ENCODE data around the gene SLC35C1.
"Not testable (repeated sequence)": the region's sequence is repeated elsewhere in the genome, so short reads cannot be mapped to it uniquely, and the experiment has no call there.

The SLC35C1 gene

DNA sequence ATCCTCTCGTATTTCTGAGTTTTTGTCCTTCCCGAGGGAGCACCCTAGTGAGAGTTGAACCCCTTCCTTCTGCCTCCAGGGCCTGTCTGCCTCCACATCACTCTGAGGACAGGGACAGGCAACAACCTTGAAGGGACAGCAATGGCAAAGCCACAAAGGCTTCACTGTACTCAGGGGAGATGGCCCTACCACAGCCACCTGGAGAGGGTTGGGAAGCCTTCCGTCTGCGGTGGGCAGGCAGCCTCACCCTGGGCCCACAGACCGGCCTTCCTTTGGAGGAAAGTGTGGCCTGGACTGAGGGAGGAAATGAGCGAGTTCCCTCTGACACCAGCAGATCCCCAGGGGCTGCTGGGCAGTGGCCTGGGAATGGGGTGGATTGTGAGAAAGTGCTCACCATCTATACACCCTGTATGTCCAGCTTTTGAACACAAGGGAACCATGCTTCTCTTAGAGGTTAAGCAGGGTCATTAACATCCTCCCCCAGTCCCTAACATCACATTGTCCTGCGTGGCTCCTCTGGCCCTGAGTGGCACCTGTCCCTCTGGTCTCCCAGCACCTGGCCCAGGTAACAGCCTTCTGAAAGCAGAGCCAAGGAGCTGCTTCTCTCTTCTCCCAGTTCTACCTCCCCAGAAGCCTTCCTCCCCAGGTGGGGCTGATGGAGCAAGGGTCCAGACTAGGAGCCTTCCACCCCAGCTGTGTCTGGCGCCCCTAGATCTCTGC, 6.8 kb downstream of the SLC35C1 start:
- H3K4me1 Mint-ChIP-seq (ENCODE audit: low read depth): peaks cover 35% of the 10 kb centered on the region
- no peaks in the 10 kb centered on the region for H3K9me3 Mint-ChIP-seq
- no peaks in the 10 kb centered on the region for H3K27me3 Mint-ChIP-seq
- H3K27ac Mint-ChIP-seq: no peak overlapping the region
- DNase-seq: no peak
- peaks cover 49% of the 10 kb centered on the region for H3K36me3 Mint-ChIP-seq (ENCODE audit: low read depth)
- no peak overlapping the region for H3K4me3 Mint-ChIP-seq

DNA sequence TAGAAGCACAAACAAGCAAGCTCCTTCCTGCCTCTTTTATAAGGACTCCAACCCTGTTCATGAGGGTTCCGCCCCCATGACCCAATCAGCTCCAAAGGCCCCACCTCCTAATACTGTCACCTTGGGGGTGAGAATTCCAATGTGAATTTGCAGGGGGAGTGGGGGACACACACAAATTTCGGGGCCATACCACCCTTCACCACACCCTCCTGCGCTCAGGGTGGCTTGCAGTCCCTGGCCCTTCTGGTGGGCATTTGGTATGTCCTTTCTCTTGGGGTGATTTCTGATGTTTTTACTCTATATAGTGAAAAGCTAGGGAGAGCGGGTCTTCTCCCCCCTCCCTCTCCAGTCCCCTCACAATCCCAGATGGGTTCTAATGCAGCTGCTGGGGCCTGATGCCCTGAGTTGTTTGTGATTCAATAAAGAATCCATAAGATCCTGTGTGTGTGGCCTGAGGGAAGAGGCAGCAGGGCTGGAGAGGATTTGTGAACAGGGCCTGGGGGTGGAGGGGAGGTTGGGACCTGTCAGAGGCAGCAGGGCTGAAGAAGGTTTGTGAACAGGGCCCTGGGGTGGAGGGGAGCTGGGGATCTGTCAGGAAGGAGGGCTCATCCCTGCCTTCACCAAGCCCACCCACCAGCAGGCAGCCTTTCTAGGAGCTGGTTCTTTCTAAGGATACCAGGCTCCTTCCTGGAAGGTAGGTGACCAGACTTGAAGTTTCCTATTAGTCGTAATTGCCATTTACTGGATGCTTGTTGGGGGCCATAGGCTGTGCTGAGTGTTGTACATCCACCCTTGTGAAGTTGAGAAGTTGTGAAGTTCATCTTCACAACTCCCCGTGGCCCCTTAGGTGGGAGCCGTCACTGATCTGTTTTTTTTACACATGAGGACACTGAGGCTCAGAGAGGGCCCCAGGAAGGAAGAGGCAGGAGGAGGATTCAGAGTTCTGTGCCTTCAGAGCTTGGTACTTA, 7.9 kb downstream of the SLC35C1 start:
- Mint-ChIP-seq H3K27me3 (no peaks in the 10 kb centered on the region), H3K4me1 (ENCODE audit: low read depth) (peaks cover 24% of the 10 kb centered on the region), H3K9me3 (no peaks in the 10 kb centered on the region), H3K27ac (peak overlapping the region; percentile 69), H3K4me3 (no peak overlapping the region), H3K36me3 (ENCODE audit: low read depth) (peaks cover 41% of the 10 kb centered on the region)
- DNase-seq: no peak

DNA sequence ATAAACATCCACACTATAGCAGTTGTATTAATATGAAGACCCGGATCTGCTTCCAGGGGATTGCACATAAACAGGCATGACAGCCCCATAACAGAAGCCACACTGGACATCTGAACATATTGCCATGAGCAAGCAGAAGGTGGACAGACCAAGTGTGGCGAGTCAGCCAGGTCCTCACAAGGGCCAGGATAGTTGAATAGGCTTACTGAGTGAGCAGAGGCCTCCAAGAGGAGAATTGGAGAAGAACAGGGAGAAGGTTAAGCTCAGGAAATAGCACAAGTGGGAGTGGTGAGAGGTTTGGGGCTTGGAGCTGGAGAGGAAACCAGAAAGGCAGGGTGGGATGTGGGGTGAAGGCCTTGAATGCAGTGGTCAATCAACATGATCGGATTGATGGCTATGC, 10.8 kb downstream of the SLC35C1 start:
- DNase-seq: no peak
- no peaks in the 10 kb centered on the region for H3K27me3 Mint-ChIP-seq

DNA sequence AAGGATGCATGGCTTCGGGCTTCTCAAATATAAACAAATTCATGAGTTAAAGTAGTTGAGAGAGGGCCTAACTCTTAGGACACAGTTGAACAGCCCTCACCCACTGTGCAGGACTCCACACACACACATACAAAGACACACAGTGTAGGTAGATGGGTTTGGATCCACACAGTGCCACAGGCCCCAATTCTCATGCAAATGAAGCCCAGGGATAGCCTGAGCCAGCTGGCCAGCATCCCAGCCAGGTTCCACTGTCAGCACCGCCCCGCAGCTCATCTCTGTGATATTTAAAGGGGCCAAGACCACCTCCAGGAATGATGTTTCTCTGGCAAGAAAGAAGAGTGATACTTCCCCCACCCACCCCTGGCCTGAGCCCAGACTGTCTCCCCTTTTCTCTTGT, 11.7 kb downstream of the SLC35C1 start:
- DNase-seq: no peak
- no peaks in the 10 kb centered on the region for H3K9me3 Mint-ChIP-seq
- peaks cover 2% of the 10 kb centered on the region for H3K4me1 Mint-ChIP-seq (ENCODE audit: low read depth)
- H3K4me3 Mint-ChIP-seq: no peak overlapping the region
- no peak overlapping the region for H3K27ac Mint-ChIP-seq
- H3K36me3 Mint-ChIP-seq (ENCODE audit: low read depth): peaks cover 8% of the 10 kb centered on the region
- no peaks in the 10 kb centered on the region for H3K27me3 Mint-ChIP-seq

More for the DNA sequence above, 10.8 kb downstream of the SLC35C1 start:
- Mint-ChIP-seq H3K4me1 (ENCODE audit: low read depth) (peaks cover 2% of the 10 kb centered on the region), H3K9me3 (no peaks in the 10 kb centered on the region), H3K27ac (no peak overlapping the region), H3K36me3 (ENCODE audit: low read depth) (peaks cover 17% of the 10 kb centered on the region), H3K4me3 (no peak overlapping the region)

DNA sequence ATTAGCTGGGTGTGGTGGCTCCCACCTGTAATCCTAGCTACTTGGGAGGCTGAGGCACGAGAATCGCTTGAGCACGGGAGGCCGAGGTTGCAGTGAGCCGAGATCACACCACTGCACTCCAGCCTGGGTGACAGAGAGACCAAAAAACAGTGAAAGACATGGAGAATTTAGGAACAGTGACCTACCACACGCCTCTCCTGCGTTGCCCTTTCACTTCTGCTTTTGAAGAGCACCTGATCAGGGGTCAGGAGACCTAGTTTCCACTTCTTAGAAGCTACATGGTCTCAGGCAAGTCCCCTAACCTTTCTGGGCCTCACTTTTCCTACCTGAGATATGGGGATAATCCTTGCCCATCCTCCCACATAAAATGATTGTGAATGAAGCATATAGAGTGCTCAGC, 12.2 kb downstream of the SLC35C1 start:
- H3K36me3 Mint-ChIP-seq (ENCODE audit: low read depth): peaks cover 2% of the 10 kb centered on the region
- no peak overlapping the region for H3K4me3 Mint-ChIP-seq
- H3K27ac Mint-ChIP-seq: no peak overlapping the region
- no peaks in the 10 kb centered on the region for H3K9me3 Mint-ChIP-seq
- no peaks in the 10 kb centered on the region for H3K27me3 Mint-ChIP-seq
- H3K4me1 Mint-ChIP-seq (ENCODE audit: low read depth): peaks cover 2% of the 10 kb centered on the region
- DNase-seq: no peak

DNA sequence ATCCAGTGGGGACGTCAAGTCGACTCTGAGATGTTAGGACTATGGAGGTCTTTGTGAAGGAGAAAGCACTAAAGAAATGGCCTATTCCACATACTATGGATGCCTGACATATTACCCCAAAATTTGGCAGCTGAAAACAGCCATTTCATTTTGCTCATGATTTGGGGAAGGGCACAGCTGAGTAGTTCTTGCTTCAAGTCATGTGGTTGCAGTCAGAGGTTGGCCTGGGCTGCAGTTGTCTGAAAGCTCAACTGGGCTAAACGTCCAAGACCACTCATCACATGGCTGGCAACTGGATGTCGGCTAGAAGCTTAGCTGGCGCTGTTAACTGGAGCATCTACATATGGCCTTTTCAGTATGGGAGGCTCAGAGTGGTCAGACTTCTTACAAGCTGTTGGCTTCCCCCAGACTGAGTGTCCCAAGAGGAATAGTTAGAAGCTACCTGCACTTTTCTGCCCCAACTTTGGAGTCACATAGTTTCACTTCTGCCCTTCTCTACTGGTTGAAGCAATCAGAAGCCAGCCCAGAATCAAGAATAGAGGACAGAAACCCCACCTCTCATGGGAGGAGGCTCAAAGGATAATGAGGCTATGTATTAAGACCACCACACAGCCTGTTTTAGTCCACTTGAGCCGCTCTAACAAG, 14.1 kb downstream of the SLC35C1 start:
- no peak for DNase-seq
- Mint-ChIP-seq H3K4me3 (no peak overlapping the region), H3K36me3 (ENCODE audit: low read depth) (no peaks in the 10 kb centered on the region), H3K27ac (no peak overlapping the region), H3K27me3 (no peaks in the 10 kb centered on the region), H3K9me3 (no peaks in the 10 kb centered on the region), H3K4me1 (ENCODE audit: low read depth) (no peaks in the 10 kb centered on the region)

DNA sequence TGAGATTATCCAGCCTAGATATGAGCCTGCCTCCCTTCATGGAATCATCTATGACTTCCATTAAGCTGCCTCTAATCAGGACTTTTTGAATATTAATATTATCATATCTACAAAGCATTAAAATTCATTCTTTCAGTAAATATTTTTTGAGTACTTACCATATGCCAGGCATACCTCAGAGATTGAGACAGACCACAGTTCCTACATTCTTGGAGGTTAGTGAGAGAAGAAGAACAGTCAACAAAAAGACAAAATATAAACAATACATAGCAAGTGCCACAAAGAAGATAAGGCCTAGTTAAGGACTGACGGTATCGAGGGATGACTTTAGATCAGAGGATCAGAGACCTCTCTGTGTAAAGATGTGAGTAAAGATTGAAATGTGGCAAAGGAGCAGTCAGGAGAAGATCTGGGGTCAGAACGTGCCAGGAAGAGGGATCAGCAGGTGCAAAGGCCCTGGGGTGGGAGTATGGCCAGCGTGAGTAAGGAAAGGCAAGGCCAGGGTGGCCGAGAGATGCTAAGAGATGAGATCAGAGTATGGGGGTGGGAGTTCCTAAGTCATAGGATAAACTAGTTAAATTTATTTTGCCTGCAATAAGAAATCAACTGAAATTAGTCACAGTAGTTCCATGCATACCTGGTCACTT, 15.4 kb downstream of the SLC35C1 start:
- DNase-seq: no peak
- Mint-ChIP-seq H3K36me3 (ENCODE audit: low read depth) (no peaks in the 10 kb centered on the region), H3K27ac (no peak overlapping the region), H3K27me3 (no peaks in the 10 kb centered on the region), H3K4me3 (no peak overlapping the region), H3K4me1 (ENCODE audit: low read depth) (no peaks in the 10 kb centered on the region), H3K9me3 (no peaks in the 10 kb centered on the region)

DNA sequence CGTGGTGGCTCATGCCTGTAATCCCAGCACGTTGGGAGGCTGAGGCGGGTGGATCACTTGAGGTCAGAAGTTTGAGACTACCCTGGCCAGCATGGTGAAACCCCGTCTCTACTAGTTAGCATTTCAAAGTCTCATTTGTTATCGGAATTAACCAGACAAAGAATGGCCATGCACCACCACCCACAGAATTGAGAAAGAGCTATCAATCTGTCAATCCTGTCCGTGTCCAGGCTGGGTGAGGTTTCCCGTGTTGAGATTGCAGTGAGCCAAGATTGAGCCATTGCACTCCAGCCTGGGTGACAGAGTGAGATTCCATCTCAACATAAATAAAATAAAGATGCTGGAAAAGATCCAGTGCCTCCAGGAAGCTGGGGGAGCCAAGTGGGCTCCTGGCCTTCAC, 21.5 kb downstream of the SLC35C1 start:
- not testable (repeated sequence) for H3K27ac Mint-ChIP-seq; H3K9me3 Mint-ChIP-seq; H3K36me3 Mint-ChIP-seq (ENCODE audit: low read depth); H3K4me1 Mint-ChIP-seq (ENCODE audit: low read depth); H3K4me3 Mint-ChIP-seq
- peak; percentile 8 for DNase-seq
- H3K27me3 Mint-ChIP-seq: peaks cover 18% of the 10 kb centered on the region

DNA sequence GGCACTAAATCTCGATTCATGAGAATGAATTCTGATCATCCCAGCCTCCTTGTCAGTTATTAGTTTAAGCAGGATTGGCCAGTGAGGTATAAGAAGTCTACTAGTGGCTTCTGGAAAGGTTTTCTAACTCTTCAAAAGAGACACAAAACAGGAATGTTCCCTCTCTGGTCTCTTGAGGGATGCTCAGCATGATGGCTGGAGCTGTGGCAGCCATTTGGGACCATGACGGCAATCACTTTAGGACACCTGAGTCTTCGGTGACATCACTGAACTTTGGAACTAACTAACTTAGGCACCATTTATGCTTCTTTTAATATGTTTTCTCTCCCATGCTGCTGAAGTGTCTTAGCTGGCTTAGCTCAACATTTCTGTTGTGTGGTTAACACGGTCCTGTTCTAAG, 22.2 kb downstream of the SLC35C1 start:
- no peaks in the 10 kb centered on the region for H3K4me1 Mint-ChIP-seq (ENCODE audit: low read depth)
- no peak overlapping the region for H3K4me3 Mint-ChIP-seq
- H3K36me3 Mint-ChIP-seq (ENCODE audit: low read depth): no peaks in the 10 kb centered on the region
- no peaks in the 10 kb centered on the region for H3K9me3 Mint-ChIP-seq
- no peak overlapping the region for H3K27ac Mint-ChIP-seq
- no peak for DNase-seq
- peaks cover 18% of the 10 kb centered on the region for H3K27me3 Mint-ChIP-seq

DNA sequence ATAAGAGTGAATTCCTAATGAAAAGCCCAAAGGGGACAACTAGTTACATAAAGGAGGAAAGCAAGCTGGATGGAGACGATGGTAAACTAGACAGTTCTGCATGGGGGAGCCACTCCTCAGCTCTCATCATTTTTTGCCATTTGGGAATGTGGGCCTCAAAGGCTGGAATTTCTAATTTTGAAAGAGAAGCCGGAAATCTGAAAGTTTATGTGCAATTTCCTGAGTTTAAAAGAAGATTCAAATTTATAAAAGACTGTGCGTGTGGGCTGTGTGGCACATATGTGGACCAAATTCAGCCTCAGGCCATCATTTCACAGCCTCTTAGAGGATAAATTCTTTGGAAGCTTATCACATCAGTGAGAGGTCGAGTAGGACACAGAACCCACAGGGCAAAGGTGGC, 24.0 kb downstream of the SLC35C1 start:
- Mint-ChIP-seq H3K9me3 (no peaks in the 10 kb centered on the region), H3K27ac (no peak overlapping the region), H3K4me3 (no peak overlapping the region), H3K27me3 (peaks cover 18% of the 10 kb centered on the region), H3K36me3 (ENCODE audit: low read depth) (no peaks in the 10 kb centered on the region), H3K4me1 (ENCODE audit: low read depth) (peaks cover 5% of the 10 kb centered on the region)
- DNase-seq: no peak

DNA sequence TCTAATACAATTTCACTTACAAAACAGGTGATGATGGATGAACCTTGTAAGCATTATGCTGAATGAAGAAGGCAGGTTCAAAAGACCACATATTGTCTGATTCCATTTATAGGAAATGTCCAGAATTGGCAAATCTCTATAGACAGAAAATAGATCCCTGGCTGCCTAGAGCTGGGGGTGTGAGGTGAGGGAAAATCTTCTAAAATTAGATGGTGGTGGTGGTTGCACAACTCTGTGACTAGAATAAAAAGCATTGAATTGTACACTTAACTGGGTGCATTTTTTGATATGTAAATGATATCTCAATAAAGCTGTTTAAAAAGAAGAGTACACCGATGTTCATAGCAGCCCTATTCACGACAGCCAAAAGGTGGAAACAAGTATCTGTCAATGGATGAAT, 25.6 kb downstream of the SLC35C1 start:
- H3K4me3 Mint-ChIP-seq: no peak overlapping the region
- no peaks in the 10 kb centered on the region for H3K36me3 Mint-ChIP-seq (ENCODE audit: low read depth)
- no peak overlapping the region for H3K27ac Mint-ChIP-seq
- peaks cover 18% of the 10 kb centered on the region for H3K27me3 Mint-ChIP-seq
- no peaks in the 10 kb centered on the region for H3K9me3 Mint-ChIP-seq
- peaks cover 11% of the 10 kb centered on the region for H3K4me1 Mint-ChIP-seq (ENCODE audit: low read depth)
- no peak for DNase-seq

DNA sequence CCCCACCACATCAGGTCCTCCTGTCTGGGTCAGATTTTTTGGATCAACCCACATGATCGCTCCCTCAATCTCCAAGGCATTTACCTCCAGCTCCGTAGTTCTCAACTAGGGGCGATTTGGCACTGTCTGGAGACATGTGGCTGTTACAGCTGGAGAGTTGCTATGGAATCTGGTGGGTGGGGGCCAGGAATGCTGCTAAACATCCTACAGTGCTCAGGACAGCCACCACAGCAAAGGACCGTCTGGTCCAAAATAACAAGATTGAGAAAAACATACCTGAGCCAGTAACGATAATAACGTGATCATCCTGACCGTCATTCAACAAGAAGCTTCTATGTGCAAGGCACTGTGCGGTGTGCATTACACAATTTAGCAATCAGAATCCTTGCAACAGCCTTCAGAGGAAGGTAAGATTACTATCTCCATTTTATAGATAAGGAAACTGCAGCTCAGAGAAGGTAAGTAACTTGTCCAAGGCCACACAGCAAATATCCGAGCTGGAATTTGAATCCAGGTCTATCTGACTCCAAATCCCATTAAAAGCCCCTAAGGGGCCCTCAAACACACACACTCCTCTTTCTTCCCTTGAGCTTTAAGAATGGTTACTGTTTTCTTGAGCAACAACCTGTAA, 28.0 kb downstream of the SLC35C1 start:
- no peak for DNase-seq
- H3K4me3 Mint-ChIP-seq: no peak overlapping the region
- H3K9me3 Mint-ChIP-seq: no peaks in the 10 kb centered on the region
- H3K4me1 Mint-ChIP-seq (ENCODE audit: low read depth): peaks cover 11% of the 10 kb centered on the region
- no peaks in the 10 kb centered on the region for H3K36me3 Mint-ChIP-seq (ENCODE audit: low read depth)
- no peaks in the 10 kb centered on the region for H3K27me3 Mint-ChIP-seq
- no peak overlapping the region for H3K27ac Mint-ChIP-seq

DNA sequence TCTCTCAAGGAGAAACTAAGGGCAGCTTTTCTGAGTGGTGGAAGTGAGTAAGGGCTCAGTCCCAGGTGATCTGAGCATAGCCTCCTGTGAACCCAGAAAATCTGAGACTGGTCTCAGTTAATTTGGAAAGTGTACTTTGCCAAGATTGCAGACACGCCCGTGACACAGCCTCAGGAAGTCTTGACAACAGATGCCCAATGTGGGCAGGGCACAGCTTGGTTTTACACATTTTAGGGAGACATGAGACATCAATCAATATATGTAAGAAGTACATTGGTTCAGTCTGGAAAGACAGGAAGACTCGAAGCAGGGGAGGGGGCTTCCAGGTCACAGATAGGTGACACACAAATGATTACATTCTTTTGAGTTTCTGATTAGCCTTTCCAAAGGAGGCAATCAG, 28.8 kb downstream of the SLC35C1 start:
- H3K36me3 Mint-ChIP-seq (ENCODE audit: low read depth): no peaks in the 10 kb centered on the region
- H3K27me3 Mint-ChIP-seq: no peaks in the 10 kb centered on the region
- H3K27ac Mint-ChIP-seq: no peak overlapping the region
- no peak overlapping the region for H3K4me3 Mint-ChIP-seq
- no peak for DNase-seq
- H3K9me3 Mint-ChIP-seq: no peaks in the 10 kb centered on the region
- peaks cover 11% of the 10 kb centered on the region for H3K4me1 Mint-ChIP-seq (ENCODE audit: low read depth)

DNA sequence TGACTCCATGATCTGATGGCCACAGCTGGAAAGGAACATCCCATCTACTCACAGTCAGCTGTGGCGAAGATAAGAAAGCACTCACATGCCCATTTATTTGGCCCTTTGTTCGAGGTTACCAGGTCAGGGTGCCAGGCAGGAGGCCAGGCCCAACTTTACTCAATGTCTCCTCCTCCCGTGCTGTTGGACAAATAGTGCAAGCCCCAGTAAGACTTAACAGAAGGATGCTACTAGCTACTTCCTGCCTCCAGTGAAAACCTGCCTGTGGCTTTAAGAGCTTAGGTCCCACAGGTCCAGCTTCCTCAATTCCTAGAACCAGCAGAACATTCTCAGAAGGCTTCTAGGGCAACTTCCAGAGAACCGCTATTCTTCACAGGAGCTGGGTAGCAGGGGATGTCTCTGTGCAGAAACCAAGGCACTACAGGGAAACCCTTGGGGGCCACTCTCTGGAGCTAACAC, 29.4 kb downstream of the SLC35C1 start:
- no peak for DNase-seq
- H3K36me3 Mint-ChIP-seq (ENCODE audit: low read depth): no peaks in the 10 kb centered on the region
- peak overlapping the region; percentile 47 for H3K27ac Mint-ChIP-seq
- no peaks in the 10 kb centered on the region for H3K9me3 Mint-ChIP-seq
- H3K4me1 Mint-ChIP-seq (ENCODE audit: low read depth): peaks cover 11% of the 10 kb centered on the region
- no peak overlapping the region for H3K4me3 Mint-ChIP-seq
- no peaks in the 10 kb centered on the region for H3K27me3 Mint-ChIP-seq

Data from activated T-cell treated with anti-CD3 and anti-CD28 coated beads, Interleukin-2, amount 50 U/mL, for 24 hours (primary cell).